Measurements from ENCODE around the gene PDIA3.
A peak's percentile ranks its signal among the peaks of the same experiment; 100 is the strongest.
"Not testable (repeated sequence)": the region's sequence is repeated elsewhere in the genome, so short reads cannot be mapped to it uniquely, and the experiment has no call there.

PDIA3 gene

GRCh38 chr15:43746245-43746902 lies at the start of gene PDIA3:
TSS of gene PDIA3 (plus strand) at chr15:43746438. CDS start at chr15:43746540, 102 bp downstream.
- DNase-seq (ENCODE audit: low read depth): peak; percentile 86

GRCh38 chr15:43702174-43702573 lies 44.1 kb upstream of the PDIA3 start:
- no peak for DNase-seq (ENCODE audit: low read depth)

GRCh38 chr15:43702701-43703424 lies 43.4 kb upstream of the PDIA3 start:
- no peak for DNase-seq (ENCODE audit: low read depth)

DNA sequence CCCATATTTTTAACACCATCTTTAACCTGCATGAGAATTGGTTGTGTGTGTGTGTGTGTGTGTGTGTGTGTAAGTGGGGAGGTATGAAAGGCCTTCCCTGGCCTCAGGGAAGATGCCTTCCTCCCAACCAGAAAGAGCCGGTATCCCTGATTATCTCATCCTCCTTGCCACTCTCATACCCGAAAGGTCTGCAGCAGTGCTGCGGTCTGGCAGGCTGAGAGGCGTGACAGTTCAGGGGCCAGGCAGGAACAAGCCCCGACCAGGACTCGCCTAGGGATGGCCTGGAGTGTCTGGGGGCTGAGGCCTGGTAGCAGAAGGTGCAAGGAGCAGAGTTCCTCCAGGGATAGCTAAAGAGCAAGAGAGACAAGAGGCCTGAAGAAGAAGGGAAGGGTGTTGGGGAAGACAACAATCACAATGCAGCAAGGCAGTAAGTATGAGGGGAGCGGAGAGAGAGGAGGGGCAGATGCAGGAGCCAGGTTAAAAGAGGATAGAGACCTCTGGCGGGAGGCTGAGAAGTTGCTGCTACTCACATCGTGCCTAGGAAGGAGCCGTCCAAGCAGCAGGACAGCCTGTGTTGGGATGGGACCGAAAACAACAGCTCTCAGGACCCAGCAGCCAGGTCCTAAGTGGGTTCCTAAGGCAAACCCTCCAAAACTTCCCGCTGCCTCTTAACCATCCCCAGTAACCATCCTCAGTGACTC lies 35.7 kb upstream of the PDIA3 start:
- not testable (repeated sequence) for DNase-seq (ENCODE audit: low read depth)

- DNase-seq (ENCODE audit: low read depth): no peak
Measured at GRCh38 chr15:43723151-43723550, 23.1 kb upstream of the PDIA3 start.

GRCh38 chr15:43726306-43726705 lies 19.9 kb upstream of the PDIA3 start:
- not testable (repeated sequence) for DNase-seq (ENCODE audit: low read depth)

GRCh38 chr15:43728053-43728725 lies 18.0 kb upstream of the PDIA3 start:
- DNase-seq (ENCODE audit: low read depth): not testable (repeated sequence)

GRCh38 chr15:43735416-43735815 lies 10.8 kb upstream of the PDIA3 start:
- DNase-seq (ENCODE audit: low read depth): no peak

DNA sequence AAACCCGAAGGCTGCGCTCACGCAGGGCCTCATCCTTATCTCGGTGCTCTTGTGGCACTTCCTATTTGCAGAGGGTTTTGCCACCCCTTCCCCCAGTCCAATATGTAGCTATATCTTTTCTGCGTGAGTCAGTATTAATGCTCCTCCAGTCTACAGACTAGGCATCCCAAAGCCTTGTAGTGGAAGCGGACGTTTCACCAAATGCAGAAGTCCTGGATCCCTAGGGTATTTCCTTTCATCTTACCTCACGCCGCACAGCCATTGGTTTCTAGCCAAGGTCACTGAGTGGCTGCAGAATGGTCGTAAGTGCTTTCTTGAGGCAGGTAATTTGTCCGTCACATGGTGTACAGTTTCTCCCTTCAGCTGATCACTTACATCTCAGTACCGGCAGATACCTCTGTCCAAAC lies 668 bp downstream of the PDIA3 start:
- DNase-seq (ENCODE audit: low read depth): not testable (repeated sequence)

DNA sequence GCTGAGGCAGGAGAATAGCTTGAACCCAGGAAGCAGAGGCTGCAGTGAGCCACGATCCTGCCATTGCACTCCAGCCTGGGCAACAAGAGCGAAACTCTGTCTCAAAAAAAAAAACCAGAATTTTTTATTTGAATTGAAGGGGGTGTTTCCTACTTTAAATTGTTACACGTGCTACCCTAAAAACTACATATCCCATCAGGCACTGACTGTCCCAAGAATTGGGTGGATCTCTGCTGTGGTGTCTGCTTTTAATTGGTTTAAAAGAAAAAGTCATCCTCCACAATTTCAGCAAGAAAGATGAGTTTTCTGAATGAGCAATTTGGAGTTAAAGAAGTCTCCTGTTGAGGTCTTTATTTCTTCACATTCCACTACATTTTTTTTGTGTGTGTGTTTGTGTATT lies 2.1 kb downstream of the PDIA3 start:
- no peak for DNase-seq (ENCODE audit: low read depth)

DNA sequence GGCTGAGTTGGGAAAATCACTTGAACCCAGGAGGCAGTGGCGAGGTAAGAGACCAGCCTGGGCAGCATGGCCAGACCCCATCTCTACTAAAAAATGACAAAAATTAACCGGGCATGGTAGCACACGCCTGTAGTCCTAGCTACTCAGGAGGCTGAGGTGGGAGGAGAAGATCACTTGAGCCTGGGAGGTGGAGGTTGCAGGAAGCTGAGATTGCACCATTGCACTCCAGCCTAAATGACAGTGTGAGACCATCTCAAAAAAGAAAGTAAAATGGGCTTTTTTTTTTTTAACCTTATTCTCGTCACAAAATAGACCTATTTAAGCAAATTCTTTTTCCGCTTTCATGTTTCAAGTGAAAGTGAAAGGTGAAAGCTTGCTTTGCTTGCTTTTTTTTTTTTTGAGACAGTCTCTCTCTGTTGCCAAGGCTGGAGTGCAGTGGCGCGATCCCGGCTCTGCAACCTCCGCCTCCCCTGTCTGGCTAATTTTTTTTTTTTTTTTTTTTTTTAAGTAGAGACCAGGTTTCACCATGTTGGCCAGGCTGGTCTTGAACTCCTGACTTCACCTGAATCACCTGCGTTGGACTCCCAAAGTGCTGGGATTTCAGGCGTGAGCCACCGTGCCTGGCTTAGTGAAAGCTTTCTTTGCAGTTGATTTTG lies 3.6 kb downstream of the PDIA3 start:
- peak; percentile 11 for DNase-seq (ENCODE audit: low read depth)

- DNase-seq (ENCODE audit: low read depth): no peak
Measured at GRCh38 chr15:43751885-43752284, 5.6 kb downstream of the PDIA3 start.

GRCh38 chr15:43762824-43763223 lies 16.6 kb downstream of the PDIA3 start:
- DNase-seq (ENCODE audit: low read depth): no peak

- DNase-seq (ENCODE audit: low read depth): no peak
Measured at GRCh38 chr15:43763819-43764446, 17.7 kb downstream of the PDIA3 start.

DNA sequence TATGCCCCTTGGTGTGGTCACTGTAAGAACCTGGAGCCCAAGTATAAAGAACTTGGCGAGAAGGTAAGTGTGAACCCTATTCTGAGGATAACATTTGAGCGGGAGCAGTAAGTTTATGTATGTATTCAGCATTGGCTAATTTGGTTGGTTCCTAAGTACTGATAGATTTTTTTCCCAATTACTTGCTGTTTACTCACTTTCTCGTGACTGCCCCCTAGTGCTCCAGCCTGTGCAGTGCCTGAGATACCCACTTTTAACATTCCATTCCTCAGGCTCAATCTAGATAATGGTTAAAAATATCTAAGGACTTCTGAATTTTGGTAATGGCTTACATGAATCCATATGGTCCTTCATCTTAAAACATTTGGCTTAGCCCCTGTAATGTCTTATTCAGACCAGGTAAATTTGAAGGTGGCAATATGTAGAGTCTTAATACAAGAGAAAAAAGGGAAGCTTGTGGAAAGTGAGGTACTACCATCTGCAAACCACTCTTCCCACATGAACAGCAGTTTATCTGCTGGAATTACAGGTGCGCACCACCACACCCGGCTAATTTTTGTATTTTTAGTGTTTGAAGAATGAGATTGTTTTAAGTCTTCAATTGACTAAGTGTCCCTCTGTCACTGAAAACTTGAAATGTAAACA lies 23.5 kb downstream of the PDIA3 start:
- DNase-seq (ENCODE audit: low read depth): peak; percentile 18

- DNase-seq (ENCODE audit: low read depth): no peak
Measured at GRCh38 chr15:43771816-43772215, 25.6 kb downstream of the PDIA3 start.

DNA sequence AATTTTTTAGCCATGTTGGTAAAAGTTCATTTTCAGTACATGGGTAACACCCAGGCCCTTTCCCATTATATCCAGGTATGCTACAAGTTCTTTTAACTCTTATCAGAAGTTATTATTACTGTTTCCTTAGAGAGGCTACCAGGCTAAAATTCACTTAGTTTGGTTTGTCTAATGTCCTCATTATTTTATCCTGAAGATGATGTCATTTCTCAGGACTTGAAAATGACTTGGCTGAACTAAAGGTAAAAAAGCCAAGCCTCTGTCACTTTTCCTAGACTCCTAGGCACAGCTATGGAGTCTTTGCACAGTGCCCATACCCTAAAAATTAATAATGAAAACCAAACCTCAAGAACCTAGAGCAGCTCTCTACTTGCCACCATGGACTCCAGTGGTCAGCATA lies 26.4 kb downstream of the PDIA3 start:
- DNase-seq (ENCODE audit: low read depth): no peak

GRCh38 chr15:43774062-43774461 lies 27.8 kb downstream of the PDIA3 start:
- no peak for DNase-seq (ENCODE audit: low read depth)

- DNase-seq (ENCODE audit: low read depth): no peak
Measured at GRCh38 chr15:43775411-43775965, 29.2 kb downstream of the PDIA3 start.

- DNase-seq (ENCODE audit: low read depth): no peak
Measured at GRCh38 chr15:43776101-43776717, 30.0 kb downstream of the PDIA3 start.

Data from stimulated activated CD8-positive, alpha-beta memory T cell treated with anti-CD3 and anti-CD28 coated beads, Interleukin-12 subunit alpha, Interleukin-12 subunit beta, amount 100 ng/mL, for 4 hours (primary cell).